ENCODE measurements around the gene AP4M1. TPM values are rescaled to one million over a fixed set of nuclear protein-coding genes. Genes with fewer than 3 reads are reported as not detected.
A peak's percentile ranks its signal among the peaks of the same experiment; 100 is the strongest.

AP4M1 gene
- total and polyA plus RNA-seq, 9 of the 15 experiments (the other 6 are each of a cell fraction or from before 2014, with no cell fraction given) = 1.3 to 30.9 (median 14.1) TPM

GRCh38 chr7:100065452-100066186 lies 35.8 kb upstream of the AP4M1 start (continued):
- TF ChIP-seq NR2C2 (CRISPR knock-in tag; IDR thresholded peaks at IDR 0.05) (no peak), NR2C2 (tag; IDR thresholded peaks at IDR 0.05) (0 out of 2 replicates have a peak, but pooled peaks have one; percentile 27), CEBPB (tag; IDR thresholded peaks at IDR 0.05) (peak; percentile 75), NCOR1 (IDR thresholded peaks at IDR 0.05) (0 out of 2 replicates have a peak, but pooled peaks have one; percentile 7), ATF1 (CRISPR knock-in tag; IDR thresholded peaks at IDR 0.05) (no peak), ATF1 (tag; IDR thresholded peaks at IDR 0.05) (no peak), ZNF561 (CRISPR knock-in tag; conservative IDR thresholded peaks at IDR 0.05) (no peak), POU5F1 (IDR thresholded peaks at IDR 0.05; ENCODE audit: borderline replicate concordance, low read depth, low read length, partially characterized antibody) (no peak), FOXK1 (CRISPR knock-in tag; IDR thresholded peaks at IDR 0.05; ENCODE audit: borderline replicate concordance) (no peak), NFXL1 (CRISPR knock-in tag; IDR thresholded peaks at IDR 0.05) (no peak), YY1 (IDR thresholded peaks at IDR 0.05; ENCODE audit: borderline replicate concordance in 1 of 3, control insufficient read depth in 1 of 3, extremely low read depth in 1 of 3, insufficient read depth in 3 of 3, insufficient read length in 1 of 3, insufficient replicate concordance in 2 of 3, low read depth in 1 of 3, low read length in 2 of 3) (peak in 1 of 3 experiments; percentile 58), PYGO2 (tag; IDR thresholded peaks at IDR 0.05) (no peak)
- TF ChIP-seq, protein P1, sequence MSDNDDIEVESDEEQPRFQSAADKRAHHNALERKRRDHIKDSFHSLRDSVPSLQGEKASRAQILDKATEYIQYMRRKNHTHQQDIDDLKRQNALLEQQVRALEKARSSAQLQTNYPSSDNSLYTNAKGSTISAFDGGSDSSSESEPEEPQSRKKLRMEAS (CRISPR knock-in tag; IDR thresholded peaks at IDR 0.05) = 0 out of 2 replicates have a peak, but pooled peaks have one; percentile 35
- TF ChIP-seq, protein P2, sequence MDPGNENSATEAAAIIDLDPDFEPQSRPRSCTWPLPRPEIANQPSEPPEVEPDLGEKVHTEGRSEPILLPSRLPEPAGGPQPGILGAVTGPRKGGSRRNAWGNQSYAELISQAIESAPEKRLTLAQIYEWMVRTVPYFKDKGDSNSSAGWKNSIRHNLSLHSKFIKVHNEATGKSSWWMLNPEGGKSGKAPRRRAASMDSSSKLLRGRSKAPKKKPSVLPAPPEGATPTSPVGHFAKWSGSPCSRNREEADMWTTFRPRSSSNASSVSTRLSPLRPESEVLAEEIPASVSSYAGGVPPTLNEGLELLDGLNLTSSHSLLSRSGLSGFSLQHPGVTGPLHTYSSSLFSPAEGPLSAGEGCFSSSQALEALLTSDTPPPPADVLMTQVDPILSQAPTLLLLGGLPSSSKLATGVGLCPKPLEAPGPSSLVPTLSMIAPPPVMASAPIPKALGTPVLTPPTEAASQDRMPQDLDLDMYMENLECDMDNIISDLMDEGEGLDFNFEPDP (CRISPR knock-in tag; IDR thresholded peaks at IDR 0.05) = no peak
- TF ChIP-seq, protein P3, sequence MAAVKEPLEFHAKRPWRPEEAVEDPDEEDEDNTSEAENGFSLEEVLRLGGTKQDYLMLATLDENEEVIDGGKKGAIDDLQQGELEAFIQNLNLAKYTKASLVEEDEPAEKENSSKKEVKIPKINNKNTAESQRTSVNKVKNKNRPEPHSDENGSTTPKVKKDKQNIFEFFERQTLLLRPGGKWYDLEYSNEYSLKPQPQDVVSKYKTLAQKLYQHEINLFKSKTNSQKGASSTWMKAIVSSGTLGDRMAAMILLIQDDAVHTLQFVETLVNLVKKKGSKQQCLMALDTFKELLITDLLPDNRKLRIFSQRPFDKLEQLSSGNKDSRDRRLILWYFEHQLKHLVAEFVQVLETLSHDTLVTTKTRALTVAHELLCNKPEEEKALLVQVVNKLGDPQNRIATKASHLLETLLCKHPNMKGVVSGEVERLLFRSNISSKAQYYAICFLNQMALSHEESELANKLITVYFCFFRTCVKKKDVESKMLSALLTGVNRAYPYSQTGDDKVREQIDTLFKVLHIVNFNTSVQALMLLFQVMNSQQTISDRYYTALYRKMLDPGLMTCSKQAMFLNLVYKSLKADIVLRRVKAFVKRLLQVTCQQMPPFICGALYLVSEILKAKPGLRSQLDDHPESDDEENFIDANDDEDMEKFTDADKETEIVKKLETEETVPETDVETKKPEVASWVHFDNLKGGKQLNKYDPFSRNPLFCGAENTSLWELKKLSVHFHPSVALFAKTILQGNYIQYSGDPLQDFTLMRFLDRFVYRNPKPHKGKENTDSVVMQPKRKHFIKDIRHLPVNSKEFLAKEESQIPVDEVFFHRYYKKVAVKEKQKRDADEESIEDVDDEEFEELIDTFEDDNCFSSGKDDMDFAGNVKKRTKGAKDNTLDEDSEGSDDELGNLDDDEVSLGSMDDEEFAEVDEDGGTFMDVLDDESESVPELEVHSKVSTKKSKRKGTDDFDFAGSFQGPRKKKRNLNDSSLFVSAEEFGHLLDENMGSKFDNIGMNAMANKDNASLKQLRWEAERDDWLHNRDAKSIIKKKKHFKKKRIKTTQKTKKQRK (IDR thresholded peaks at IDR 0.05; ENCODE audit: borderline replicate concordance, low read depth, low read length) = no peak
- TF ChIP-seq, protein P4, sequence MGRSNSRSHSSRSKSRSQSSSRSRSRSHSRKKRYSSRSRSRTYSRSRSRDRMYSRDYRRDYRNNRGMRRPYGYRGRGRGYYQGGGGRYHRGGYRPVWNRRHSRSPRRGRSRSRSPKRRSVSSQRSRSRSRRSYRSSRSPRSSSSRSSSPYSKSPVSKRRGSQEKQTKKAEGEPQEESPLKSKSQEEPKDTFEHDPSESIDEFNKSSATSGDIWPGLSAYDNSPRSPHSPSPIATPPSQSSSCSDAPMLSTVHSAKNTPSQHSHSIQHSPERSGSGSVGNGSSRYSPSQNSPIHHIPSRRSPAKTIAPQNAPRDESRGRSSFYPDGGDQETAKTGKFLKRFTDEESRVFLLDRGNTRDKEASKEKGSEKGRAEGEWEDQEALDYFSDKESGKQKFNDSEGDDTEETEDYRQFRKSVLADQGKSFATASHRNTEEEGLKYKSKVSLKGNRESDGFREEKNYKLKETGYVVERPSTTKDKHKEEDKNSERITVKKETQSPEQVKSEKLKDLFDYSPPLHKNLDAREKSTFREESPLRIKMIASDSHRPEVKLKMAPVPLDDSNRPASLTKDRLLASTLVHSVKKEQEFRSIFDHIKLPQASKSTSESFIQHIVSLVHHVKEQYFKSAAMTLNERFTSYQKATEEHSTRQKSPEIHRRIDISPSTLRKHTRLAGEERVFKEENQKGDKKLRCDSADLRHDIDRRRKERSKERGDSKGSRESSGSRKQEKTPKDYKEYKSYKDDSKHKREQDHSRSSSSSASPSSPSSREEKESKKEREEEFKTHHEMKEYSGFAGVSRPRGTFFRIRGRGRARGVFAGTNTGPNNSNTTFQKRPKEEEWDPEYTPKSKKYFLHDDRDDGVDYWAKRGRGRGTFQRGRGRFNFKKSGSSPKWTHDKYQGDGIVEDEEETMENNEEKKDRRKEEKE (IDR thresholded peaks at IDR 0.05; ENCODE audit: borderline replicate concordance in 1 of 2, control insufficient read depth in 1 of 2, low read depth in 2 of 2, low read length in 1 of 2) = no peak

All from K562 (cell line).